GM18858 (cell line): ENCODE results near the gene ZFR.

Experiments used
- ATAC-seq: cut with Tn5 transposase; IDR thresholded peaks from one replicate; pipeline ENCODE4 v1.9.1; 2021; ENCODE audit not compliant: unreplicated experiment

ZFR gene

DNA sequence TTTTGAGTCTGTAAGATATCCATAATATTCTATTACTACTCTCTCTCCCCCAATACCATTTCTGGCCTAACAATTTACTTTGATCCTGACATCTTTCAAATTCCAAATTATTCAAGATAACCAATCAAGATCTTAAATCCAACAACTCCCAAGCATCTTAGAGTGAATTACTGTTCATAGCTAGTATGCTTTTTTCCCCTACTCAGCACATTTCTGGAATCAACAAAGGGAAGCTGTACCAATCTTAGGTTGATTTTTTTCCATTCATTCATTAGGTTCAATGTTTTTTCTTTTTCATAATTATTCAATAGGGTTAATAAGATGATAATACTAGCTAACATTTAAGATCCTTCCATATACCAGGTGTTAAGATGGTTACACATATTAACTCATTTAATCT is 81.5 kb downstream of the ZFR start:
- no peak for ATAC-seq

DNA sequence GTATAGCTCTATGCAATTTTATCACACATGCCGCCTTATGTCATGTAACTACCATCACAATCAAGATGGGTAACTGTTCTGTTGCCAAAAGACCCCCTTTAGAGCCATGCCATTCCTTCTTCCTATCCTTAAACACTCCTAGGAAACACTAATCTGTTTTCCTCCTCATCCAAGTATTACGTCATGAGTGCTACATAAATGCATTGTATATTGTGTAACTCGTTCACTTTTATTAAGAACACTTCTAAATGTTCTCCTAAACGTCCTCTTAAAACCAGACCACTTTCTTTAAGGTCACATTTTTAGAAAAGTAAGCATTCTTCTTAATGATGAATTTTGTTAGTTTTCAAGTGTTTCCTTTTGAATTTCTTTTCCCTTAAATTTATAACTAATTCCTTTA is 82.0 kb downstream of the ZFR start:
- no peak for ATAC-seq

DNA sequence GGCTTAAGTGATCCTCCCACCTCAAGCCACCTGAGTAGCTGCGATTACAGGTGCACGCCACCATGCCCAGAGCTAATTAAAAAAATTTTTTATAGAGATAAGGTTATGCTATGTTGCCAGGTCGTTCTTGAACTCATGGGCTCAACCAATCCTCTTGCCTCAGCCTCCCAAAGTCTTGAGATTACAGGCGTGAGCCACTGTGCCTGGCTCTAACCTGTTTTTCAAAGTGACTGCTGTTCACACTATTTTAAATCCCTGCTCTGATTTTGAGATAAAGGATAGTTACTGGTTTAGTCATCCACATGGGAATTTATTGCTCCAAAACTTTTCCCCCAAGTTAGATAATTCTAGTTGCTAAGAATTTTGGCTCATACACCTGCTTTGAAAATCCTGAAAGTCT is 83.6 kb downstream of the ZFR start:
- no peak for ATAC-seq

DNA sequence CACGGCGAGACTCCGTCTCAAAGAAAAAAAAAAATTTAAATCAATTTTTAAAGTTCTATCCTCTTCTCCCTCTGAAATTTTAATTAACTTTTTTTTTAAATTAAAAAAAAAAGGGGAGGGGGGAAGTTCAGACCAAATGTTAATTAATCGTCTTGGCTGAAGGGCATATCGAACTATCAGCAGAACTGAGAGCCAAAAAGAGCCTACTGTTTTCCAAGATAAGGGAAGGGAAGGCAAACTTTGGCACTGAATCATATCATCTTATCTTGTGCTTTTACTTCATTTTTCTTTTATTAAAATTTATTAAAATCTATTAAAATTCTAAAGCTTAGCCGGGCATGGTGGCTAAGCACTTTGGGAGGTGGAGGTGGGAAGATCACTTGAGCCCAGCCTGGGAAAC is 85.9 kb downstream of the ZFR start:
- ATAC-seq: no peak

DNA sequence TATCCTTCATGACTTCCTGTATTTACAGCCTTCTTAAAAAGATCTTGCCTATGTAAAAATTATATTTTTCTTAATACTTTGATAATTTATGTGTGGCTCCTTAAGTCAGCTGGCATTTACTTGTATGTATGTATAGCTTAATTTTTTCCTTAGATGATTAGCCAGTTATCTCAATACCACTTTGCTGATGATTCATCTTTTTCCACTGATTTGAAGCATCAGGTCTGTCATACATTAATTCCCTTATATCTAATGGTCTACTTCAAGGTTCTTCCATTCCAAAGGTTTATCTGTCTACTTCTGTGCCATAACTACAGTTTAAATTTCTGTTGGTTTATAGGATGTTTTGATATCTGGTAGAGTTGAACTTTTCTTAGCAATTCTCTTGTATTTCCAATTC is 86.9 kb downstream of the ZFR start:
- ATAC-seq: no peak

DNA sequence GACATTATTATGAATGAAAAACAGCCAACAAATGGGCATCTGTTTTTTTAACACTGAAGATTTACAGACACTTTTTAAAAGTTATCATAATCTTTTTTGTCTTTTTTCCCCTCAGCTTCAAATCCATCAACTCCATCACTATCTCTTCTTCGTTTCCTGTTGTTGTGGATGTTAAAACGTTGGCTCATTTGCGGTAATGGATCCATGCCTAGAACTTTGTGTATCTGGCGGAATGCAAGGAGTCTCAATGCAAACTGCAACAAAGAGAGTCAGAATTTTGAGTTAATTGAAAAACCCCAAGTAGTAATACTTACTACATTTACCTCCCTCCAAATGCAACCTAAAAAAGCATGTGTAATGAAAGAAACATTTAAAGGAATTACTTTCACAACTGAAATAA is 88.9 kb downstream of the ZFR start:
- no peak for ATAC-seq

DNA sequence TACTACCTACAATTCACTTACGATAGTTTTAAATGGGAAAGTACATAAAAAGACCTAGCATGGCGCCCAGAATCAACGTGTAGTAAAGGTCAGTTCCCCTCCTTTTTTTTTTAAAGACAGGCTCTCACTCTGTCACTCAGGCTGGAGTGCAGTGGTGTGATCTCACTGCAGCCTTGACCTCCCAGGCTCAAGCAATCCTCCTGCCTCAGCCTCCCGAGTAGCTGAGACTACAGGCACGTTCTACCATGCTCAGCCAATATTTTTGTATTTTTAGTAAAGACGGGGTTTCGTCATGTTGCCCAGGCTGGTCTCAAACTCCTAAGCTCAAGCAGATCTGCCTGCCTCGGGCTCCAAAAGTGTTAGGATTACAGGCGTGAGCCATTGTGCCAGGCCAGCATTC is 91.1 kb downstream of the ZFR start:
- ATAC-seq: no peak

DNA sequence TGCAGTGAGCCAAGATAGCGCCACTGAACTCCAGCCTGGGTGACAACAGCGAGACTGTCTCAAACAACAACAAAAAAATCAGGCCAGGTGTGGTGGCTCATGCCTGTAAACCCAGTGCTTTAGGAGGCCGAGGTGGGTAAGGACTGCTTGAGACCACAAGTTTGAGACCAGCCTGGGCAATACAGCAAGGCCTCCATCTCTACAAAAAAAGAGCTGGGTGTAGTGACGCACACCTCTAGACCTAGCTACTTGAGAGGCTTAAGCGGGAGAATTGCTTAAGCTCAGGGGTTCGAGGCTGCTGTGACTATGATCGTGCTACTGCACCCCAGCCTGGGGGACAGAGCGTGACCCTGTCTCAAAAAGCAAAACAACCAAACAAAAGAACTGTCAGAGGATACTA is 91.9 kb downstream of the ZFR start:
- no peak for ATAC-seq

DNA sequence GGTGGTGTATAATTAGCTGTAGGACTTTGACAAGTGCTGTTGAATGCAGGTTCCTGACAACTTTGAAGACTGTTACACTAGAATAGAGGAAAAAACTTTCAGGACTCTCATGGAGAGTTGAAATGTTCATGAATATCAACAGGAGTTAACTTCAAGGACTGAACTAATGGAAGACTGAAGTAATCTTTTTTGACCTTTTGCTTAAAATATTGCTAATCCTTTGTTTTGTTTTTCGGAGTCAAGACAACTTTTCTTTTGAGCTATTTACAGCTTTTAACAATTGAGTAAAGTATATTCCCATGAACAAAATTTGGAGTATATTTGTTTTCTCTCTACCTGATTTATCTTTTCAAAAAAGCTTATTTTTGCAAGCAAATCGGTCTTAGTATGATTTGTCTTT is 97.7 kb downstream of the ZFR start:
- no peak for ATAC-seq

DNA sequence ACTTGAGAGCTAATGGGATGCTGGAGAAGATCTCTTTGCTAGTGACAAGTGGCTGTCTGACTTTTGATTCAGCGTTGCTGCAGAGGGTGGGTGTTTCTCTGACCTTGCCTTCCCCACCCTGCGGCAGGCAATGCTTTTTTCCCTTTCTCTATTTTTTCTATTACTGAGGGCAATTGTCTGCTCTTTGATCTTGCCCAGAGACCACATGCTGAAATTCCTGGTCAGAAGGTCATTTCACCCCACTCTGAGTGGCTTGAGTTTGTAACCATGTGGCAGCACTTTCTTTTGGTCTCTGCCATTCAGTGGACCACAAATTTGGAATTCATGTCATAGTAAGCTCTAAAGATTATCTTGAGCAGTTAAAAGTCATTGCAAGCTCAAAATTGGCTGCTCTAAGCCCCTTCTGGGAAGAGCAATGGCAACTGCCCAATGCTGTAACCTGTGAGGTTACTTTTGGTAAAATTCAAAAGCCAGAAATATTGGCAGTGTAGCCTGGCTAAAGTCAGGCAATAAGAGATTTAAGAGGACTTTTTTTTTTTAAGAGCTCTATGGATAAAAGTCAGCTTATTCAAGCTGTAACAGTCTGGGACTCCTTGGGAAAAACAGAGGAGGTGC is 101.4 kb downstream of the ZFR start:
- no peak for ATAC-seq

DNA sequence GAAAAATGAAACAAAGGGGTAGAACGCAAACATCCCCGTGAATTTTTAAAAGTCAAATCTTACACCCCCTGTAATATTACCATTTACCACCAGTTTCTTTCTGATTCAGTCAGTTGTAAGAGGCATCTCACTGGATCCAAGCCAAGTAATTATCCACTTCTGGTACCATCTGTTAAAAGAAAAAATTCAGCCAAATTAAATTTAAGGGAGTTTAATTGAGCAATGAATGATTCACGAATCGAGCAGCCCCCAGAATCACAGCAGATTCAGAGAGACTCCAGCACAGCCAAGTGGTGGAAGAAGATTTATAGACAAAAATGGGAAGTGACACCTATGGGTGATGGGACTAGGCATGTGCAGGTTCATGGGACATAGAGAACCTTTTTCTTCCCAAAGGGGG is 101.9 kb downstream of the ZFR start:
- ATAC-seq: no peak

DNA sequence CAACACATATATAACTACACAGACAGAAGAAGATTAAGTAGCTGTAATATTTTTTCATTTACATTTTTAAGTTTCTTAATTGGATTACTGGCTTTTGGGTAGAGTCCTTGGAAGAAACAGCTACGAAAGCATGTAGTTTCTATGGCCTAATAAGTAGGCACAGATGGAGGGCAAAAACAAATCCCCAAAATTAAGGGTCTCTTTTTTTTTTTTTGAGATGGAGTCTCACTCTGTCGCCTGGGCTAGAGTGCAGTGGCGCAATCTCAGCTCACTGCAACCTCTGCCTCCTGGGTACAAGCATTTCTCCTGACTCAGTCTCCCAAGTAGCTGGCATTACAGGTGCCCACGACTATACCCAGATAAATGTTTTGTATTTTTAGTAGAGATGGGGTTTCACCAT is 104.7 kb downstream of the ZFR start:
- ATAC-seq: no peak

DNA sequence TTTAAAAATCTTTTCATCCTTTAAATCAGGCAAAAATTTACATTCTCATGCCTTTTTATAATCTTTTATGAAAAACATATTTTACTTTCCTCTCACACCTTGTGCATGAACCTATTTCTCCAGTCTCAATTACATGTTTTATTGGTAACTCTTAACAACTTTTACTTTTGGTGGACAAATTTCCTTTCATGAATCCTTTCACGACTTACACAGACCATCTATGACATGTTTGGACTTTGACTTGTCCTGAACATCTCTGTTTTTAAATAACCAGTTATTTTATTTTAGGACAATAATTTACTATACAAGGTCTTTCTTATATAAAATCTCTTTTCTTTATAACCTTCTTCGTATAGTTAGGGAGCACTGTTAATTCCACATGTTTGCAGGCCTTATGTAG is 105.3 kb downstream of the ZFR start:
- ATAC-seq: no peak

DNA sequence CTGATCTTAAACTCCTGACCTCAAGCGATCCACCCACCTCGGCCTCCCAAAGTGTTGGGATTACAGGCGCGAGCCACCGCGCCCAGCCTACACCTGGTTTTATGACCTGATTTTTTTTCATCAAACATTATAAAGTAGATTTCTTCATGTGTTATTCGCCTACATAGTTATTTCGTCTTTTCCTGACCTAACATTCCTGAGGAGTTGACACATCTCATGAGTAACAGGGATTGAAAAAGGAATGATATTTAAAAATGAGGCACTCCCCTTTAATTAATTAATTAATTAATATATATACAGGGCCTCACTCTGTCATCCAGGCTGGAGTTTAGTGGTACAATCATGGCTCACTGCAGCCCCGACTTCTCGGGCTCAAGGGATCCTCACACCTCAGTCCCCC is 111.6 kb downstream of the ZFR start:
- no peak for ATAC-seq

DNA sequence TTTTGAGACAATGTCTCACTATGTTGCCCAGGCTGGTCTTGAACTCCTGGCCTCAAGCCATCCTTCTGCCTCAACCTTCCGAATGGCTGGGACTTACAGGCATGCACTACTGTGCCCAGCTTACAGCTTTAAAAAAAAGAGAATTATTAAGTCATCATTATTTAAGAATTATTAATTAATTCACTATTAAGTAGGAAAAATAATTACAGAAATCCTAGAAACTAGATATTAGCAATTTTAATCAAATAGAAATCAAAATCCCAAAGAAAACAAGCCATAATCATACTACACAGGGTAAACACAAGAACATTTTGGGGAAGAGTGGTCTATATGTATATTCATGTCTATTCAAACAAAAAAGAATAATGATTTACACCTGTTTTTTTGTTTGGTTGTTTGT is 112.2 kb downstream of the ZFR start:
- no peak for ATAC-seq

DNA sequence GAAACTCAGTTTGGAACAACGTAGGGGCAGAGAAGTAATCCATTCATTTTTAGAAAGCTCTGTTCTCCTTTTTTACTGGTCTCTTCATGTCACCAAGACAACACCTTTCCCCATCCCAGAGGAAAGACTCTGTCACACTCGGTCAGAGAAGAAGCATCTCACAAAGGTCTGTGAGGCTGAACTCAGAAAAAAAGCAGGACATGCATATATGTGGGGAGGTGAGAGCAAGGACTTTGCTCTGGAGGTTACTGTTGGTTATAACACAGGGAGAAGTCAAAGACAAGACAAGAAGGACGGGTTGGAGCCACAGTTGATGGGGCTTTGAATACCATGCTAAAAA is 112.6 kb downstream of the ZFR start:
- ATAC-seq: no peak

DNA sequence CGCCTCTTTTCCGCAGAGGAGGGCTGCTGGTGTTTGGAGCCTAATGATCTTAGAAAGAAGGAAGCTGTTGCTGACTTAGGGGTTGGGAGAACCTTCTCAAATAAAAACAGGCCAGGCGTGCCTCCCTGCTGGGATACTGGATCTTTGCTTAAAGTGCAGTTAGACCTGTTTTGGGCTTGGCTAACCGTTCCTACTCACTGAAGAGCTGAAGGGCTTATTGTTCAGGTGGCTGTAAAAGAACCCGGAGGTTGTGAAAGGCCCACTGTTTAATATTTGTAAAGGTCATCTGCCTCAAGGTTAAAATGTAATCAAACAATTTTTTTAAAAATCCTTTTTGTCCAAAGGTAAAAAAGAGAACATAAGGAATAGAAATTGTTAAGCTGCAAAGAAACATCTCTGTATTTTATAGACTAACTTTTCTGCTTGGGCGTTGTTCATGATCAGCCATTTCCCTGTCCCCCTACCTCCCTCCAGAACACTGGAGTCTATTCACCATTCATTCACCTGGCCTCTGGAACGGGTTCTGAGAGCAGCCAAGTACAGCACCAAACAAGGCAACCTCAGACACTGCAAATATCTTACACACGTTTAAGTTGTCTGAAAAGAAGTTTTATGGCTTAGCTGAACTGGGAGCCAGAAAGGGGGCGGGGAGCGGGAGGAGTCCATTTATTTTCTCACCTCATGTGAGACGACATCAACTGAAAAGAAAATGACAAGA is 113.2 kb downstream of the ZFR start:
- no peak for ATAC-seq

DNA sequence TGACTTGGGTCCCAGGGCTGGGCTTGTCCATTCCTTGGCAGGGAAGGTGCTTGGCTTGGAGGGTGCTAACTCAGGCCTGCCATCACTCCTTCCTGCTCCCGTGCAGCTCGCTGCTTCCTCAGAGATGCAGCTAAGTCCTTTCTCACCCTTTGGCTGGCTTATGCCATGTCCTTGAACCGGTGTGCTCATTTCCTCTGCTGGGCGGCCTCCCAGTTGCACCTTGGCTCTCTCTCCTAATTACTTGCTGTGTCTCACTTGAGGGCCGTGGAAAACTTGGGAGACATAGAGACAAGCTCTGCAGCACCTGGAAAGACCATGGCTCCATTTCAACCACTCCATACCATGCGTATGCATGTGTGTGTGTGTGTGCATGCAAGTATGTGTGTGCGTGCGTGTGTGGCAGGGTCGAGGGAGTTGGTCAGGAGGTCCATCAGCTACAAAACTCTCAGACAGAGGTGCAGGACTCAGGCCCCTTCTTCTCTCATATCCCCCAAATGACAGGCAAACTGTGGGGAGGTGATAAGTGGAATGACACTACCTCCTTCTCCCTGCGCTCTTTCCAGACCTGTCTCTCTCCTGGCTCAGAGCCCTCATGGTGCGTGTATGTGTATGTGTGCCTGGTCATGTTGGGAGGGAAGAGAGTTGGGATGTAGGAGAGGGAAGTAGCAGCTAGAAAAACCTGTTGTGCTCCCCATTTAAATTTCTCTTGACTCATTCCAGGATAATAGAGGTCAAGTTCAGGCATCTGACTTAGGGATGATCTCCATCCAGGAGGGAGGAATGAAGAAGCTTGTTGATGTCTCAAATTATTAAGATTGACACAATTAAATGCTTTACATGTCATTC is 114.2 kb downstream of the ZFR start:
- ATAC-seq: no peak

DNA sequence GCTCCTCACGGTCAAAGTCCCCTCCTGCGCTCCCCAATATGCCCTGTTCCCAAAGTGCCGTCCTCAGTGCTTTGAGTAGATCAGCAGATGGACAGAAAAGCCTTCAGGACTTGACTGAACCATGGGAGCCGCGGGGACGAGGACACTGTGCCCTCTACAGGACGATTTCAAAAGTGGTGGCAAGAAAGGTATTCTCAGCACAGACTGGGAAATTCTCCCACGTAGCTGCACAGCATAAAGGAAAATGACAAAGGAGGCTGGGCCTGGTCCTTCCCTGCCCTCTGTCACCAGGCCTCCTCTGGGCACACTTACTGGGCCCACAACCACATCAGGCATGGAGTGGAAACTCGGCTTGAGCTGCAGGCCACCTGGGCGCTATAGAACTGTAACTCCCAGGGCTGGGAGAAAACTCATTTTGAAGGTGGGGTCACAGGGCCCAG is 115.1 kb downstream of the ZFR start:
- peak; percentile 70 for ATAC-seq

DNA sequence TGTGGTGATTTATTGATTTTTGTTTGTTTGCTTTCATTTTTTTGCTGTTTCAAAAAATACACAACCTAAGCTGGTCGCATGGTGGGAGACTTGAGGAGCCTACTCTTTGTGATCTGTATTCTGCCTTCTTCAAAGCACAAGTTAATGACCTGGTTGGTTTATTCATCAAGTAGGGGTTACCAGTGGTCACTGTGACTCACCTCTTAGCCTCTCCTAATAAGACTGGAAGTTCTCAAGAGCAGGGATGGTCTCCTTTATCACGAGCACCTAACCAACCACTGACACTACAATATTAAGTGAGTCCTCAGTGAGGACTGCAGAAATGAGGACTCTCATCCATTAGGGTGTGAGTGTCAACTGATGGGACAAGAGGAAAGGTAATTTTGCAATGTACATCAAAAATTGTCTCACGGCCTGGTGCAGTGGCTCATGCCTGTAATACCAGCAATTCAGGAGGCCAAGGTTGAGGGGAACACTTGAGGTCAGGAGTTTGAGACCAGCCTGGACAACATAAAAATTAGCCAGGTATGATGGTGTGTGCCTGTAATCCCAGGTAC is 118.2 kb downstream of the ZFR start:
- no peak for ATAC-seq

DNA sequence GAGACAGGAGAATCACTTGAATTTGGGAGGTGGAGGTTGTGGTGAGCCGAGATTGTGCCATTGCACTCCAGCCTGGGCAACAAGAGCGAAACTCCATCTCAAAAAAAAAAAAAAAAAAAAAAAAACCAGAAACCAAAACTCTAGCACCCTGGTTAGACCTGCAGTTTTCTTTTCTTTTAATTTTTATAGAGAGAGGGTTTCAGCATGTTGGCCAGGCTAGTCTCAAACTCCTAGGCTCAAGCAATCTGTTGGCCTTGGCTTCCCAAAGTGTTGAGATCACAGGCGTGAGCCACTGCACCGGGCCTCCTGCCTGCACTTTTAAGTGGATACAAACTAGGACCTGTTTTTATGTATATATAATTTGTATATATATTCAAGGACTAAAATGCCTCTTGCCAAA is 118.9 kb downstream of the ZFR start:
- ATAC-seq: no peak

DNA sequence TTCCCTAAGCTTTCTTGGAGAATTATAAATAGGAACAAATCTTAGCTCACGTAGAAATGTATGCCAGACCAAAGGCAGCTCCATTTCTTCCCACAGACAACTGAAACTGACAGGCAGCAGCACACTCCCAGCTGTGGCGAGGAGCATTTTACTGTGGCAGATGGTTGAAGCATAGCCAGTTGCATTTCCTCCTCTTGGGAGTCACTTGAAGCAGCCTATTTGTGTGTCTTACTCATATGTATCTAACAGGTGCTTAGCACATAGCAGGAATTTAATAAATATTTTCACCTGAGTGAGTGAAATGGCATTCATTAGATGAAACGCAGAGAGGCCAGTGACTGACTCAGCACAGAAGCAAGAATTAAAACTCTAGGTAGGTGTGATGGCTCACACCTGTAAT is 119.5 kb downstream of the ZFR start:
- no peak for ATAC-seq
